ENCODE data around the gene PDE11A. TPM values are rescaled to one million over a fixed set of nuclear protein-coding genes. Genes with fewer than 3 reads are reported as not detected.
"Not testable (repeated sequence)": the region's sequence is repeated elsewhere in the genome, so short reads cannot be mapped to it uniquely, and the experiment has no call there.

Gene PDE11A
- total RNA-seq, 1 donor from 2014 or later = 1.2 TPM

DNA sequence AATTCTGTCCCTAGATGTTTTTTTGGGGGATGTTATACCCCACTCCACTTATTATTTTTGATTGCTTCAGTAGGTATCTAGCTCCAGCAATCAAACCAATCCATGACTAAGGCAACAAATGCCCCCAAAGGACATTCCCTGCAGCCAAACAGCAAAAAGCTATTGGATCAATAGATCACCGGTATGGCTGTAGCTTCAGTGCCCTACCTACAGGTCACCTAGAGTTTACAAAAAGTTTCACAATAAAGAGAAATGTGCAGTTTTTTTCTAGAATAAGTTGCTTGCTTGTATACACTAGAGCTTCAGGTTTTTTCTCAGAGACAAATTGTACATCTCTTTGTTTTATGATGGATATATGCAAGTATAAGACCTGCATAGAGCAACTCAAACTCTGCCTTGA, 27.7 kb downstream of the PDE11A start:
- no peak for DNase-seq (ENCODE audit: low read depth)
- H3K4me3 ChIP-seq (ENCODE audit: low read depth, low read length) = no peak overlapping the region
- TF ChIP-seq, protein P1, sequence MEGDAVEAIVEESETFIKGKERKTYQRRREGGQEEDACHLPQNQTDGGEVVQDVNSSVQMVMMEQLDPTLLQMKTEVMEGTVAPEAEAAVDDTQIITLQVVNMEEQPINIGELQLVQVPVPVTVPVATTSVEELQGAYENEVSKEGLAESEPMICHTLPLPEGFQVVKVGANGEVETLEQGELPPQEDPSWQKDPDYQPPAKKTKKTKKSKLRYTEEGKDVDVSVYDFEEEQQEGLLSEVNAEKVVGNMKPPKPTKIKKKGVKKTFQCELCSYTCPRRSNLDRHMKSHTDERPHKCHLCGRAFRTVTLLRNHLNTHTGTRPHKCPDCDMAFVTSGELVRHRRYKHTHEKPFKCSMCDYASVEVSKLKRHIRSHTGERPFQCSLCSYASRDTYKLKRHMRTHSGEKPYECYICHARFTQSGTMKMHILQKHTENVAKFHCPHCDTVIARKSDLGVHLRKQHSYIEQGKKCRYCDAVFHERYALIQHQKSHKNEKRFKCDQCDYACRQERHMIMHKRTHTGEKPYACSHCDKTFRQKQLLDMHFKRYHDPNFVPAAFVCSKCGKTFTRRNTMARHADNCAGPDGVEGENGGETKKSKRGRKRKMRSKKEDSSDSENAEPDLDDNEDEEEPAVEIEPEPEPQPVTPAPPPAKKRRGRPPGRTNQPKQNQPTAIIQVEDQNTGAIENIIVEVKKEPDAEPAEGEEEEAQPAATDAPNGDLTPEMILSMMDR (conservative IDR thresholded peaks at IDR 0.05; ENCODE audit: low read depth, low read length) = no peak

DNA sequence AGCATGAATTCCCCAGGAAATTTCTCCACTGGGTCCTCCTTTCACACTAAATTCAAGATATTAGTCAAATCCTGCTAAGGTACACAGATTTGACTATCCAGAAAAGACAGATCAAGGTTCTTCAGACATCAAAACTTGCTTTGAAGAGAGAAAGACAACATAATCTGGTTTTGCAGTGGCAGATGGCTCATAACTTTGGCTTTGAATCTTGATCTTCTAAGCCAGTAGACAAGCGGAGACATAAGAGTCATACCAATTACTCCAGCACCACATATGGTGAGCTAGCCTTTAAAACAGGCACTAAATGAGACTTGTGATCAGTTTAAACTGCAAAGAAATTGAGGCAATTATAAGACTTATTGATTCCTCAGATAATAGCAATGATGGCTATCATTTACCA, 29.3 kb downstream of the PDE11A start:
- TF ChIP-seq, protein P1 (conservative IDR thresholded peaks at IDR 0.05; ENCODE audit: low read depth, low read length) = no peak
- no peak overlapping the region for H3K4me3 ChIP-seq (ENCODE audit: low read depth, low read length)
- no peak for DNase-seq (ENCODE audit: low read depth)

DNA sequence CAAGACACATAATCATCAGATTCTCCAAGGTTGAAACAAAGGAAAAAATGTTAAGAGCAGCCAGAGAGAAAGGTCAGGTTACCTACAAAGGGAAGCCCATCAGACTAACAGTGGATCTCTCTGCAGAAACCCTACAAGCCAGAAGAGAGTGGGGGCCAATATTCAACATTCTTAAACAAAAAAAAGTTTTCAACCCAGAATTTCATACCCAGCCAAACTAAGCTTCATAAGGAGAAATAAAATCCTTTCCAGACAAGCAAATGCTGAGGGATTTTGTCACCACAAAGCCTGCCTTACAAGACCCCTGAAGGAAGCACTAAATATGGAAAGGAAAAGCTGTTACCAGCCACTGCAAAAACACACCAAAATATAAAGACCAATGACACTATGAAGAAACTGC, 39.0 kb downstream of the PDE11A start:
- DNase-seq (ENCODE audit: low read depth); H3K4me3 ChIP-seq (ENCODE audit: low read depth, low read length): not testable (repeated sequence)

DNA sequence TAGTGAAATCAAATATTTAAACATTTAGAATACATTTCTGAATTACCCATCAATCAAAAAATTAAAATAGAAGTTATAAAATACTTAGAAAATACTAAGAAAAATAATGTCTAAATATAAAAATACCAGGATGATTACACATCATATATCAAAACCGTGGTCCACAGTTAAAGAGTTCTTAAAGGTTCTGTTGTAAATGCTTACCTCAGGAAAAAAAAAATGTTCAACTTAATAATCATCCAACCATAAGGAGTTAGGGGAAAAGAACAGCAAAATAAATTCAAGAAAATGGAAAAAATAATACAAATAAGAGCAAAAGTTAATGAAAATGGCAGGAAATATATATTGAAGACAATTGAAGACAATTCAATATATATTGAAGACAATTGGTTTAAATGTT, 43.2 kb downstream of the PDE11A start:
- no peak for DNase-seq (ENCODE audit: low read depth)

DNA sequence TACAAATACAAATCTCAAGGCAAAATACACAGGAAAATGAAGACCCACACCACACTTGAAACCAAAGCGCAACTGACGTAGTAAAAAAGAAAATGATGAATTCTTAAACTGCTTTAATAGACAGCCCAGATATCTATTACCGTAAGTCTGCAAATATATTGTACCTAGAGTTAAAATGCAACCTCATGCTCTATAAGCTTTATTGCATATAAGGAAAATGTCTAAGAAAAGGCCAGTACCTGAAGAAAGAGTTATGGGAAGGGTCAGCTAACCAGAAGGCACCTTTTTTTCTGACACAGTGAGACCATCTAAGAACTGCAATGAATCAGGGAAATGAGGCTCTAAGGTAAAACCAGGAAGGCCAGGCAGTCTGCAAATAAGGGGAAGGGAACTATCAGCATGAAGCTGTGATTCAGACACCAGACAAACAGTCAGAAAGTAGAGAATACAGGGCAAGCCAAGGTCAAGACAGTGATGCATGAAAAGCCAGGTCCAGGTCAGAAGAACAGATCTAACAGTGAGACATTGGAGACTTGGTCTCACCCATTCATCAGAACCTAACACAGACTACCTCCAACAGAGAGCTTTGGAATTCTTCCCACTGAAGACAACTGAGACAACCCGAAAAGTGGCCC, 46.9 kb downstream of the PDE11A start:
- no peak overlapping the region for H3K4me3 ChIP-seq (ENCODE audit: low read depth, low read length)

More for the DNA sequence above, 43.2 kb downstream of the PDE11A start:
- no peak overlapping the region for H3K4me3 ChIP-seq (ENCODE audit: low read depth, low read length)
- TF ChIP-seq, protein P1 (conservative IDR thresholded peaks at IDR 0.05; ENCODE audit: low read depth, low read length) = no peak

DNA sequence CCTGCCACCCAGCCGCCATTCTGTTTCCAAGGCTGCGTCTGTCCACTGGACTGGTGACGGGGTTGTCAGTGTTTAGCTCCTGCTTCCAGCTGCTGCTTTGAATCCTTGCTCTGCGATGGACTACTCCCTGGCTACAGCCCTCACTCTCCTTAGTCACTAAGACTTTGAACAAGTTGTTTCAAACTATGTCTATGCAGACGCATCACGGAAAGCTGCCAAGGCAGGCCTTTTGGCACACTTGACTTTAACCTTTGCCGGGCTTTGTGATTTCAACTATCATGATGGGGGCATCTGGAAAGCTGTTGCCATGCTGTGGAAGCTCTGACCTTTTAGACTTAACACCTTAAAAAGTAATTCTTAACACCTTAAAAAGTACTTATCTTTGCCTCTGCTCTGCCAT, 54.4 kb downstream of the PDE11A start:
- DNase-seq (ENCODE audit: low read depth) = no peak
- no peak overlapping the region for H3K4me3 ChIP-seq (ENCODE audit: low read depth, low read length)
- TF ChIP-seq, protein P1 (conservative IDR thresholded peaks at IDR 0.05; ENCODE audit: low read depth, low read length) = no peak

More for the DNA sequence above, 46.9 kb downstream of the PDE11A start:
- TF ChIP-seq, protein P1 (conservative IDR thresholded peaks at IDR 0.05; ENCODE audit: low read depth, low read length) = no peak
- DNase-seq (ENCODE audit: low read depth) = peak; percentile 42

DNA sequence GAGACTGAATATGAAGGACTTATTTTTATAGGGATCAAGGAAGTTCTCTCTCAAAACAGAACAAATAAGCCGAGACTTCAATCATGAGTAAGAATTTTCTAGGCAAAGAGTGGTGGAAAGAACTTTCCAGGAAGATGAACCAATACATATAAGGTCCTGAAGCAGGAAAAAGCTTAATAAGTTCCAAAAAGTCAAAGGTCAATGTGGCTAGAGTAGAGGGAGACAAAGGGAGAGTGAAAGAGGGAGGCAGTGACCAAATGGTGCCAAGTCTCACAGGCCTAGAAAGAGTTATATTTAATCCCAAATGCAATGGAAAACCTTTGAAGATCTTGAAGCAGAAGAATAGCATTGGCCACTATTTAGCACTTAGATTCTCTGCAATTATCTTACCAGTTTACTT, 56.0 kb downstream of the PDE11A start:
- no peak overlapping the region for H3K4me3 ChIP-seq (ENCODE audit: low read depth, low read length)
- TF ChIP-seq, protein P1 (conservative IDR thresholded peaks at IDR 0.05; ENCODE audit: low read depth, low read length) = no peak
- DNase-seq (ENCODE audit: low read depth) = no peak

Measured in epithelial cell of proximal tubule (primary cell).